ENCODE results near the gene FNIP2.

FNIP2 gene

GRCh38 chr4:158768555-158769174 lies at the start of gene FNIP2:
FNIP2 (plus strand) TSS chr4:158769026; CDS start chr4:158769213, 187 bp downstream.
- TF ChIP-seq EP300 (IDR thresholded peaks at IDR 0.05; ENCODE audit: borderline replicate concordance) (no peak), TAF1 (IDR thresholded peaks at IDR 0.05; ENCODE audit: low read depth) (no peak), MAX (IDR thresholded peaks at IDR 0.05) (peak; percentile 92), REST (IDR thresholded peaks at IDR 0.05; ENCODE audit: low read depth) (no peak), RAD21 (IDR thresholded peaks at IDR 0.05; ENCODE audit: low read depth) (no peak), NFIC (IDR thresholded peaks at IDR 0.05) (no peak), EGR1 (IDR thresholded peaks at IDR 0.05) (peak; percentile 52; the same call in 1 of the 2 replicates), USF1 (IDR thresholded peaks at IDR 0.05) (peak; percentile 62), TCF12 (IDR thresholded peaks at IDR 0.05; ENCODE audit: low read depth) (no peak), TEAD4 (IDR thresholded peaks at IDR 0.05) (no peak)

GRCh38 chr4:158721680-158722079 lies 47.1 kb upstream of the FNIP2 start:
- TF ChIP-seq REST (IDR thresholded peaks at IDR 0.05; ENCODE audit: low read depth) (no peak), CREB1 (IDR thresholded peaks at IDR 0.05; ENCODE audit: low read depth) (no peak), TCF12 (IDR thresholded peaks at IDR 0.05; ENCODE audit: low read depth) (no peak)

- TF ChIP-seq TCF12 (IDR thresholded peaks at IDR 0.05; ENCODE audit: low read depth) (no peak), CEBPB (IDR thresholded peaks at IDR 0.05) (no peak), EGR1 (IDR thresholded peaks at IDR 0.05) (no peak), USF1 (IDR thresholded peaks at IDR 0.05) (no peak), MAX (IDR thresholded peaks at IDR 0.05) (peak; percentile 59)
Measured at GRCh38 chr4:158722291-158722916, 46.4 kb upstream of the FNIP2 start.

GRCh38 chr4:158722917-158723793 lies 45.7 kb upstream of the FNIP2 start, which contains the start of gene PPID:
PPID (minus strand) TSS chr4:158723396; CDS start chr4:158723288, 108 bp downstream.
- TF ChIP-seq TCF12 (IDR thresholded peaks at IDR 0.05; ENCODE audit: low read depth) (no peak; the same call in none of the 2 replicates), TAF1 (IDR thresholded peaks at IDR 0.05; ENCODE audit: low read depth) (peak; percentile 93), MAX (IDR thresholded peaks at IDR 0.05) (peak; percentile 99), NFIC (IDR thresholded peaks at IDR 0.05) (no peak), CREB1 (IDR thresholded peaks at IDR 0.05; ENCODE audit: low read depth) (no peak), EGR1 (IDR thresholded peaks at IDR 0.05) (no peak; the same call in 1 of the 2 replicates), CEBPB (IDR thresholded peaks at IDR 0.05) (no peak), USF1 (IDR thresholded peaks at IDR 0.05) (no peak), EP300 (IDR thresholded peaks at IDR 0.05; ENCODE audit: borderline replicate concordance) (peak; percentile 19), FOXM1 (IDR thresholded peaks at IDR 0.05; ENCODE audit: borderline replicate concordance, low read depth) (peak; percentile 30; the same call in 1 of the 2 replicates), ZBTB7A (IDR thresholded peaks at IDR 0.05; ENCODE audit: low read depth) (no peak), TEAD4 (IDR thresholded peaks at IDR 0.05) (peak; percentile 32; the same call in 1 of the 2 replicates), YY1 (IDR thresholded peaks at IDR 0.05; ENCODE audit: low read depth) (peak; percentile 79), REST (IDR thresholded peaks at IDR 0.05; ENCODE audit: low read depth) (no peak), RAD21 (IDR thresholded peaks at IDR 0.05; ENCODE audit: low read depth) (no peak)
